ENCODE measurements around the gene CYP39A1.

Gene CYP39A1

GRCh38 chr6:46511320-46511719 is 141.3 kb downstream of the CYP39A1 start:
- no peak for DNase-seq (ENCODE audit: low read depth)

GRCh38 chr6:46510651-46511050 is 142.0 kb downstream of the CYP39A1 start:
- DNase-seq (ENCODE audit: low read depth): peak; percentile 92

- DNase-seq (ENCODE audit: low read depth): no peak
Measured at GRCh38 chr6:46509981-46510510, 142.6 kb downstream of the CYP39A1 start.

GRCh38 chr6:46509063-46509462 is 143.6 kb downstream of the CYP39A1 start:
- DNase-seq (ENCODE audit: low read depth): no peak

- no peak for DNase-seq (ENCODE audit: low read depth)
Measured at GRCh38 chr6:46507426-46507825, 145.2 kb downstream of the CYP39A1 start.

GRCh38 chr6:46505693-46506512 is 146.7 kb downstream of the CYP39A1 start:
- no peak for DNase-seq (ENCODE audit: low read depth)

- no peak for DNase-seq (ENCODE audit: low read depth)
Measured at GRCh38 chr6:46504242-46504641, 148.4 kb downstream of the CYP39A1 start.

GRCh38 chr6:46502486-46503119 is 150.0 kb downstream of the CYP39A1 start:
- no peak for DNase-seq (ENCODE audit: low read depth)

GRCh38 chr6:46501136-46502089 is 151.2 kb downstream of the CYP39A1 start:
- DNase-seq (ENCODE audit: low read depth): peak; percentile 22

- DNase-seq (ENCODE audit: low read depth): no peak
Measured at GRCh38 chr6:46500382-46500781, 152.2 kb downstream of the CYP39A1 start.

Data from stromal cell of bone marrow (primary cell).